Brain pericyte (primary cell): ENCODE measurements around the gene LRCOL1.

Experiments
- DNase-seq: peaks from one replicate; pipeline ENCODE4 v3.0.0-alpha.2; 2012; ENCODE audit warnings: low read depth, low spot score

Gene LRCOL1

GRCh38 chr12:132619386-132620112 lies 9.2 kb upstream of the LRCOL1 start:
- DNase-seq: no peak

DNA sequence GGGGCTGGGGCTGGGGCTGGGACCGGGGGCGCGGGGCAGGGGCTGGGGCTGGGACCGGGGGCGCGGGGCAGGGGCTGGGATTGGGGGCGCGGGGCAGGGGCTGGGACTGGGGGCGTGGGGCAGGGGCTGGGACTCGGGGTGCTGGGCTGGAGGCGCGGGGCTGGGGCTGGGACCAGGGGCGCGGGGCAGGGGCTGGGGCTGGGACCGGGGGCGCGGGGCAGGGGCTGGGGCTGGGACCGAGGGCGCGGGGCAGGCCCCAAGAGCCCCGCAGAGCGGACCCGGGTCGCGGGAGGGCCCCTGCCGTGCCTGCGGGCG lies 8.6 kb upstream of the LRCOL1 start:
- DNase-seq: no peak

GRCh38 chr12:132618683-132619043 lies 8.3 kb upstream of the LRCOL1 start, which contains the start of gene P2RX2:
Gene P2RX2 (plus strand): TSS chr12:132618776. CDS start chr12:132618817, 41 bp downstream.
- no peak for DNase-seq

DNA sequence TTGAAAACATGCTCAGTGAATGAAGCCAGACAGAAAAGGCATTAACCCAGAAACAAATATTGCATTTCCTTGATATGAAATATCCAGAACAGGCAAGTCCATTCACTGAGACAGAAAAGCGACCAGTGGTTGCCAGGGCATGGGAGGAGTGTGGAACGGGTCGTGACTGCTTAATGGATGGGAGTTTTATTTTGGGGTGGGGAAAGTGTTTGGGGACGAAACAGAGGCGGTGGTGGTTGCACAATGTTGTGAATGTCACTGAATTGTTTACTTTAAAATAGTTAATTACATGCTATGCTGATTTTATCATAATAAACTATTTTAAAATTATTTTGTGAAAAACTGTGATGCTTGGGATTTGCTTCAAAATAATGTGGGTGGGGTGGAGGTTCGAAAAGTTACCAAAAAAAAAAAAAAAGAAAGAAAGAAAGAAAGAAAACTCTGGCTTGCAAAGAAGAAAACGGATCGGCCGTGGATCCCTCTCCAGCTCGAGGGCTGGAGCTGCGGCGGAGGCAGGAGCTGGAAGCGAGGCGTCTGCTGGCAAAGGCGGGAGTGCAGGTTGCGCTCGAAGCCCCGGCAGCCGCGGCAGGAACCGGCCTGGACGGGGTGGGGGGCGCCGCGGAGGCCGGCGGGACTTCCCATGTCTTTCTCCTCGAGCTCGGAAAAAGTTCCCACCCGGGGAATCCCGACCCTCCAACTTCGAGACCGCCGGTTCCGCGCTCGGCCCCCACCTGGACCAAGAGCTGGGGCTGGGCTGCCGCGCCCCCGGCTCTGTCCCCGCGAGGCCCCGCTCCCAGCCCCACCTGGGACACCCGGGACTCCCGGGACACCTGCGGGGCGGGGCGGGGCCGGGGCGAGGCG lies 7.7 kb upstream of the LRCOL1 start:
- no peak for DNase-seq

DNA sequence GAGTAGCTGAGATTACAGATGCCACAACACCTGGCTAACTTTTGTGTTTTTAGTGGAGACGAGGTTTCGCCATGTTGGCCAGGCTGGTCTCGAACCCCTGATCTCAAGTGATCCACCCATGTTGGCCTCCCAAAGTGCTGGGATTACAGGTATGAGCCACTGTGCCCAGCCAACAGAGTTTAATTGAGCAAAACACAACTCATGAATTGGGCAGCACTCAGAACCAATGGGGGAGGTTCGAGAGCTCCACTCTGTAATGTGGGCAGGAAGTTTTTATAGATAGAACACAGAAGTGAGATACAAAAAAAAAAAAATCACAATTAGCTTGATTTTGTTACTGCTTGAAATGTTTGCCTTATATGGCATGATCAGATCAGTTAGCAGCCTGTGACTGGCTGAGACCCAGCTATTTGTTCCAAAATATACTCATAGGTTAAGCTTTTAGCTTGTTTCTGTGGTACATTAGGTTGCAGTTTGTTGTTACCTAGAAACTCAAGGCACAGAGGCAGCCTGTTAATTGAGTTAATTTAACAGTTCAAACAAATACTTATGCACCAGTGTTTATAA lies 6.8 kb upstream of the LRCOL1 start:
- no peak for DNase-seq

GRCh38 chr12:132615579-132616038 lies 5.2 kb upstream of the LRCOL1 start:
- no peak for DNase-seq

DNA sequence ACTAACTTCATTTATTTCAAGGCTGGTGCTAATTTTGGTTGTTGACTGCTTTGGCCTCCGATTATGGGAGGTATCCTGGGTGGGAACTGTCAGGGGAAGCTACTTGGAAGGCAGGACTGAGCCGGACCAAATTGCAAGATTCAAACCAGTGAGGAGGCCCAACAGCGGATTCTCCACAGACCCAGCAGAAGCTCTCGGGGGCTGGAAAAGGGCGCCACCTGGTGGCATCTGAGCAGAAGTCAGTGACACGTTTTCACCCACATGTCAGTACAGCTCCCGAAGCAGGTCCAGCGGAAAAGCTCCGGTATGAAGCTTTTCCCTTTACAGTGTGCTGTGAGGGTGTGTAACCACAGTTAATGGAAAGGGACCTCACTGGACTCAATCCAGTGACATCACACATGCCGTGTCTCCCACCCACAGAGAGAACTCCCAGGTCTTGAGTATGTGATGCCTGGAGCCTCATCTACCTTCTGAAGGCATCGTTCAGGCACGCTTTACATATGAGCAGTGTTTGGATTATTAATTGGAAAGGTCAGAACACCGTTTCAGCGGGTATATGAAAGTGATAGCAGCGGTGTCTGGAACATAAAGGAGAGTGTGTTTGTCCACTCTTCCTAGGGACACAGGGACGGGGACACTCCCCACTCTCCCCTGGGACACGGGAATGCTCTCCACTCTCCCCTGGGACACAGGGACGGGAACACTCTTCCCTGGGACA lies 4.6 kb upstream of the LRCOL1 start:
- no peak for DNase-seq

DNA sequence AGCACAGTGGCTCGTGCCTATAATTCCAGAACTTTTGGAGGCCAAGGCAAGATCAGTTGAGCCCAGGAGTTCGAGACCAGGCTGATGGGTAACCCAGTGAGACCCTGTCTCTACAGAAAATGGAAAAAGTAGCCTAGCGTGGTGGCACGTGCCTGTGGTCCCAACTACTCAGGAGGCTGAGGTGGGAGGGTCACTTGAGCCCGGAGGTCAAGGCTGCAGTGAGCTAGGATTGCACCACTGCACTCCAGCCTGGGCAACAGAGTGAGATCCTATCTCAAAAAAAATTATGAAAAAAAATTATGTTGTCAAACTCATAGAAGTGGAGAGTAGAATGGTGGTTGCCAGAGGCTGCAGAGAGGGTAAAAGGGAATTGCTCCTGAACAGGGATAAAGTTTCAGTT lies 3.6 kb upstream of the LRCOL1 start:
- DNase-seq: no peak

- DNase-seq: no peak
Observed at GRCh38 chr12:132611620-132612019, 1.2 kb upstream of the LRCOL1 start.

GRCh38 chr12:132610866-132611602 lies 652 bp upstream of the LRCOL1 start:
- no peak for DNase-seq

DNA sequence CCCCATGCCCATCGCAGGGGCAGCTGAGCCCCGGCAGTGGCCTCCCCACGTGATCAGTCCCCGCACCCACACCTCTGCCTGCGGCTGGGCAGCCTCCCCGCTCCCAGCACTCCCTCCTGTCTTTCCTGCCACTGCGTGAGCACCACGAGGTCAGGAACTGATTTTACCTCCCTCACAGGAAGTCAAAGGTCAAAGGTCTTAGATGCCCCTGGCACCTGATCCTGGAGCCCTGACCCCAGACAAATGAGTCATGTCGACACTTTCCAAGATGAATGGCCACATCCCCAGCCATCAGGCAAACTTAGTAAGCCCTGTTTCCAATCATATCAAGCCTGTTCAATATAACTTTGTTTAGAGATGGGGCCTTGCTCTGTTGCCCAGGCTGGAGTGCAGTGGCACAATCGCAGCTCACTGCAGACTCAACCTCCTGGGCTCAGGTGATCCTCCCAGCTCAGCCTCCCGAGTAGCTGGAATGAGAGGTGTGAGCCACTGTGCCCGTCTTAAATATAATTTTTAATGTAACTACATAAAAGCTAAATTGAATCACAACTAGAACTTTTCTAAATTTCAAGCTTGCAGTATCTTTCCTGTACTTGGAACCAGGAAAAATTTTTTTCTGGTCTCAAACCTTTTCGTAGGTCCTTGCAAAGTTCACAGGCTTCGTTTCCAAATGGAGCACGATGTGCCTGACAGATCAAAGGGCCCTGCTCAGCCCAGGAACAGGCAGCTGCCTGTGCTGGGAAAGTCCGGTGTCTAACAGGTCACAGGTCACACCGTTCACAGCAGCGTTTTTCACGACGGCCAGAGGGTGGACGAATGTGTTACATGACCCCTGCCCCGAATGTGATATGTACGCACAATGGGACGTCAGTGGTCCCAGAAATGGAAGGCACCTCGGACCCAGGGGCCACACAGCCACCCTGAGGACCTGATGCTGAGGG lies 1.9 kb downstream of the LRCOL1 start:
- DNase-seq: no peak

DNA sequence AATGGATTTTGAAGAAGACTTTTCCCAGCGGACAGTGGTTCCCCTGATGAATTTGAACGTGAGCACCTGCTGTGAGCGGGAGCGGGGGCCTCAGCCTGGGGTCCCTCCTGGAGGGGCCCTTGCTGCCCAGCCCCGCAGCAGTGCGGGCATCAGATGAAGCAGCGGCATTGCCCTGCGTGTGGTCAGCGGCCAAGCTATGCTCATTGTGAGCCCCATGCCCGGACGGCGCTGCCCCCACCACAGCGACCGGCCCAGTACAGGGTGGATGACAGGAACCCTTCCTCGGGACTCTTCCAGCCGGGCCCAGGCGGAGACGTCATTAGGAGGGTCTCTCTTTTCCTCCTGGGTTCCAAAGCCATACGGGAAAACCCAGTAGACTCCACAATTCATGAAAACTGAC lies 3.5 kb downstream of the LRCOL1 start:
- no peak for DNase-seq

DNA sequence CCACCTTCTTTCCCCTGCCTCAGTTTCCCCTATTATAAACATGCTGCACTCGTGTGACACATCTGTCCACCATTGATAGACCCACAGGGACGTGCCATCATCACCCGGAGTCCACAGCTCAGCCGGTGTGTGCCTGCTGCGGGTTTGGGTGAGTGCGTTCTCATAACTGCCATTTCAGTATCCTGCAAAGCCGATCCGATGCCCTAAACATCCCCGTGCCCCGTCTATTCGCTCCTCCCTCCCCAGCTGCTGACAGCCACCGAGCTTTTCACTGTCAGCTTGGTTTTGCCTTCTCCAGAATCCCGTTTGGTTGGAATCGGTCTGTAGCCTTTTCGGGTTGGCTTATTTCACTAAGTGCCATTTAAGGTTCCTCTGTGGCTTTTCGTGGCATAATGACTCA lies 3.9 kb downstream of the LRCOL1 start:
- DNase-seq: no peak

- no peak for DNase-seq
Observed at GRCh38 chr12:132605892-132606291, 4.5 kb downstream of the LRCOL1 start.

DNA sequence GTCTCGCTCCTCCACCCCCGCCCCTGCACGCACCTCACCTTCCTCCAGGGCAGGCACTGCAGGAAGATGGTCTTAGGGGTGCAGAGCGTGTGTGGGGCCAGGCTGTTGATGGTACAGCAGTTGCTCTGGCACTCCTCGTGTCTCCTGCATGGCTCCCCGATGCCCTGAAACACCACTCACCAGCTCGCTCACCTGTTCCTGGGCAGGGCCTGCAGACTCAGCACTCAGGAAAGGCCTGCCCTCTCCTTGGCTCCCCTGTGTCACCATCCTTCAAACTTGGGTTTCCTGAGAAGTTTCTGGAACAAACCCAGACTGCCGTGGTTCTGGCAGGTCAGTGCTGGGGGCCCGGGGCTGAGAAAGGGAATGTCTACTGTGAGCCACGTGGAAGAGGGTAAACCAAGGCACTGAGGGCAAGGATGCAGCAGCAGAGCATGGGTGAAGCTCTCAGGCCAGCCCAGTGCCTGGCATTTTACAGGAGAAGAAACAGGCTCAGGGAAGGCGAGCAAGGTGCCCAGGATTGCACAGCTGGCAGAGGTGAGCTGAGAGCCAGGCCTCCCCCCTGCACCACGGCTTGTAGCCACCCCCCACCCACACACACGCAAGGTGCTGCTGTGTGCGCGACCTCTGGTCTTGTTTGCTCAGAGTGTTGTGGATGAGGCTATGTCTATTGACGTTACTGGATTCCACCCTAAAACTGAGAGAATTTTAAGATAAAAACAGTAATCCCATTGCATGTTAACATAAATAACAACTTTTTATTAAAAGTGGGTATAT lies 5.5 kb downstream of the LRCOL1 start:
- no peak for DNase-seq

DNA sequence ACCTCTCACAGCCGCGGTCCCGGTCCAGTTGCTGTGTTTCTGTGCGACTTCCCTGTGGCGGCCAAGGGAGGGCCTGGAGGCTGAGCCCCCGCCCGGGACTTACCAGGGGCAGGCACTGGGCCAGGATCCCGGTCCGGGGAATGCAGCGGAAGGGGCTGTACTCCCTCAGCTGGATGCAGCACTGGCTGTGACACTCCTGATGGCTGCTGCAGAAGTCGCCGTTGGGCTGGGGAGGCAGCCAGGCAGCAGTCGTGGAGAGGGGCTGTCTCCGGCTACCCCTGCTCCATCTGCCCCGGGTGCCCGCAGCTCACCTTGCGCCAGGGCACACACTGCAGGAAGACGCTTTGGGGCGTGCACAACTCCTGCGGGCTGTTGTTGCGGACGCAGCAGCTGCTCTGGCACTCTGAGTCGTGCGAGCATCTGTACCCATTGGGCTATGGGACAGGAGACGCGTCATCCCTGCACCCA lies 6.2 kb downstream of the LRCOL1 start:
- DNase-seq: no peak

- DNase-seq: no peak
Observed at GRCh38 chr12:132603240-132604150, 6.9 kb downstream of the LRCOL1 start.

- no peak for DNase-seq
Observed at GRCh38 chr12:132602572-132603239, 7.7 kb downstream of the LRCOL1 start.
